Umbilical cord (tissue), 2 donors: ENCODE data around the gene AIG1. TPM values are rescaled to one million over a fixed set of nuclear protein-coding genes. Genes with fewer than 3 reads are reported as not detected.
"Not testable (repeated sequence)": the region's sequence is repeated elsewhere in the genome, so short reads cannot be mapped to it uniquely, and the experiment has no call there.

Experiments used
- DNase-seq: peaks from one replicate; pipeline ENCODE4 v3.0.0-alpha.2; 2015; ENCODE audit warnings: low spot score
- total RNA-seq: library from RNA; depleted of rRNA; stranded (reverse); fragments of >200 nt; gene quantifications from one replicate; pipeline ENCODE4 v1.2.3, GENCODE V29; 2014; ENCODE audit warnings: low replicate concordance; ENCODE audit not compliant: insufficient read depth

Gene AIG1
- total RNA-seq, 1 donor from 2014 or later: 14.2 TPM

DNA sequence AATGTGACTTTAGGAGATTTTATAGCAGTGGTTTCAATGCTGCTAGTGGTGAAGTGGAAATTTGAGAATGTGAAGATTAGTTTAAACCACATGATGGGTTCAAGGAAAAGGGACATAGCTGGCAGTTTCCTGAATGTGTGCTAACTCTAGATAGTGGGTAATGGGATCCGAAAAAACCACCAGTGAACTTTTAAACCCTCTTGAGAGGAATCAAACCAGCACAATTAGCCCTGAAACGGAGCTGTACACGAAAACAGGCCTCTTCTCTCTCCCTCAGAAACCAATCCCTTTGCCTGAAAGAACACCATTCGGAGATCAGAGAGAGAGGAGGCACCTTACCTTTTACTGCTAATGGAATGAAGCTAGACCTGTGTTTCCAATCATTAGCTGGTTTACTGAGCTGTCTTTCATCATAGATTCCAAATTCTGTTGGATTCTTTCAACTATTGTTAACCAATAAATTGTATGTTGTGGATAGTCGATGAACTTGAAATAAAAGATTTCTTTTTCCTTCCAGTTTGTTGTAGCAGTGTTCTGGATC is 103.9 kb downstream of the AIG1 start:
- DNase-seq: peak; percentile 8

DNA sequence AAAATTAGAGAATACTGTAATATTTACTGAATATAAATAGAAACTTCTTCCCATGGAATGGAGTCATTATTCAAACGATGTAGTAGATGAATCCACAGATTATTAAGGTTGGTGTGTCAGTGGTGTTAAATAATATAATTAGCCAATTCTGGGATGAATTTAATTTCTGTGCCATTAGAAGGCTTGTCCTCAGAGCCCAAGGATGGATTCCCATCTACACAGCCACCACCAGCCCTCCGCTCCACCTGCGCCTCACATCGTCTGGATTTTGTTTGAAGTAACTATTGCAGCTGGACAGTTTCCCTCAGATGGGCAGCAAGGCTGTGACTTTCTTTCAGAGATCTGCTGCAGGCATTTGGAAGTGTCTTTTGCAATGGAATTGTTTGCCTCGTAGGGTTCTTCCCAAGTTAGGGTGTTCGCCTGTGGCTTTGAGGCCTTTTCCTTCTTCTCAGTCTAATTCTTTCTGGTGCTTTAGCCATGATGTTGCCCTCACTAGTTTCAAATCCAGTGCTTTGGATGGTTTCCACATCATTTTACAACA is 104.7 kb downstream of the AIG1 start:
- no peak for DNase-seq

DNA sequence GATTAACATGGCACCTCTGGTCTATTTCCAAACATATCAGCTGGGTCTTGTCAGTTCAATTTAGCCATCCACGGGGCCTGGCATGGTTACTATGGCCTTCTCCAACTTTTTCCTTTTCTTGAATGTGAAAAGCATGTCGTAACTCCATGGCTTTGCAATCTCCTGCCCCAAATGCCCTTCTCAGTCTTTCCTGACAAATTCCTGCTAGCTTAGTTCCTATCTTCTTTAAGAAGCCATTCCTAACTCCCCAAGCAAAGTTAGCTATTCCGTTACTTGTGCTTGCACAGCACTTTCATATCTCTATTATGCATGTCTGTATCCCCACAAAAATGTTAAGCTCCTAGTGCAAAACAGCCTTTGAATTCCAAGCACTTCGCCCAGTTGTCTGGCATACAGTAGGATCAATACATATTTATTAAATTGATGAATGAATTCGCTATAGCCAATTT is 105.6 kb downstream of the AIG1 start:
- DNase-seq: no peak

DNA sequence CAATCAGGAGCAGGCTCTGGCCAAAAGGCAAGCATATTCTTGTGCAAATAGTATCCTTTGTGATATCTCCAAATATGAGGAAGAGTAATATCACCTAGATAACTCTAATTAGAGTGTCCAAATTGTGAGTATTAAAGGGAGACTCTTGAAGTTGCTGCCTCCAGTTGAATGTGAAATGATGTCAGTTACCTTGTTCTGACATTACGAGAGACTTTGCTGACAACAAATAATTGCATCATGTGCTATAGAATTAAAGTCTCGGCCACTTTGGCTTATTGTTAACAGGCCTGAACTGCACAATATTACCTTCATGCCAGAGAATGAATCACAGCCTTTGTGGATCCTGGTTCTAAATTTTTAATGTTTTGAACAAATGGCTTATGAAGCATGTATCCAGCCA is 106.5 kb downstream of the AIG1 start:
- DNase-seq: no peak

DNA sequence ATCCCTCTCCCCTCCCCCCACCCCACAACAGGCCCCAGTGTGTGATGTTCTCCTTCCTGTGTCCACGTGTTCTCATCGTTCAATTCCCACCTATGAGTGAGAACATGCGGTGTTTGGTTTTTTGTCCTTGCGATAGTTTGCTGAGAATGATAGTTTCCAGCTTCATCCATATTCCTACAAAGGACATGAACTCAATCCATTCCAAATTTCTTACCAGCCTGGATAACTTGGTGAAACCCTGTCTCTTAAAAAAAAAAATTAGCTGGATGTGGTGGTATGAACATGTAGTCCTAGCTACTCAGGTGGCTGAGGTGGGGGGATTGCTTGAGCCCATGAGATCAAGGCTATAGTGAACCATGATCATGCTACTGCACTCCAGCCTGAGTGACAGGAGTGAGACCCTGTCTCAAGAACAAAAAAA is 107.7 kb downstream of the AIG1 start:
- not testable (repeated sequence) for DNase-seq

DNA sequence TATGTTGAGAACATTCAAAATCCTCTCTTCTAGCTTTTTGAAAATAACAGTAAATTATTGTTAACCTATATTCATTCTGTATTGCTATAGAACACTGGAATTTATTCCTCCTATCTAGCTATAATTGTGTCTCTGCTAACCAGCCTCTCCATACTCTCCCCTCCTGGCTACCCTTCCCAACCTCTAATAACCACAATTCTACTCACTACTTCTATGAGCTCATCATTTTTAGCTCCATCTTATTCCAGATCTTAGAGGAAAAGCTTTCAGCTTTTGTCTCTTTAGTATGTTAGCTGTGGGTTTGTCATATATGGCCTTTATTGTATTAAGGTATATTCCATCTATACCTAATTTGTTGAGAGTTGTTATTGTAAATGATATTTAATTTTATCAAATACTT is 108.8 kb downstream of the AIG1 start:
- no peak for DNase-seq

DNA sequence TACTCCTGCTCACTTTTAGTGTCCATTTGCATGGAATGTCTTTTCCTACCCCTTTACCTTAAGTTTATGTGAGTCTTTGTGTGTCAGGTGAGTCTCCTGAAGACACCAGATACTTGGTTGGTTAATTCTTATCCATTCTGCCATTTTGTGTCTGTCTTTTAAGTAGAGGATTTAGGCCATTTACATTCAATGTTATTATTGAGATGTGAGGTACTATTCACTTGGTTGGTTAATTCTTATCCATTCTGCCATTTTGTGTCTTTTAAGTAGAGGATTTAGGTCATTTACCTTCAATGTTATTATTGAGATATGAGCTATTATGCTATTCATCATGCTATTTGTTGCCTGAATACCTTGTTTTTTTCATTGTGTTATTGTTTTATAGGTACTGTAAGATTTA is 113.8 kb downstream of the AIG1 start:
- DNase-seq: no peak

DNA sequence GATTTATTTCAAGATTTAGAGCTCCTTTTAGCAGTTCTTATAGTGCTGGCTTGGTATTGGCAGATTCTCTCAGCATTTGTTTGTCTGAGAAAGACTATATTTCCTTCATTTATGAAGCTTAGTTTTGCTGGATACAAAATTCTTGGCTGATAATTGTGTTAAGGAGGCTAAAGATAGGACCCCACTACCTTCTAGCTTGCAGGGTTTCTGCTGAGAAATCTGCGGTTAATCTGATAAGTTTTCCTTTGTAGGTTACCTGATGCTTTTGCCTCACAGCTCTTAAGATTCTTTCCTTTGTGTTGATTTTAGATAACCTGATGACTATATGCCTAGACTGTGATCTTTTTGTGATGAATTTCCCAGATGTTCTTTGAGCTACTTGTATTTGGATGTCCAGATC is 114.3 kb downstream of the AIG1 start:
- no peak for DNase-seq

DNA sequence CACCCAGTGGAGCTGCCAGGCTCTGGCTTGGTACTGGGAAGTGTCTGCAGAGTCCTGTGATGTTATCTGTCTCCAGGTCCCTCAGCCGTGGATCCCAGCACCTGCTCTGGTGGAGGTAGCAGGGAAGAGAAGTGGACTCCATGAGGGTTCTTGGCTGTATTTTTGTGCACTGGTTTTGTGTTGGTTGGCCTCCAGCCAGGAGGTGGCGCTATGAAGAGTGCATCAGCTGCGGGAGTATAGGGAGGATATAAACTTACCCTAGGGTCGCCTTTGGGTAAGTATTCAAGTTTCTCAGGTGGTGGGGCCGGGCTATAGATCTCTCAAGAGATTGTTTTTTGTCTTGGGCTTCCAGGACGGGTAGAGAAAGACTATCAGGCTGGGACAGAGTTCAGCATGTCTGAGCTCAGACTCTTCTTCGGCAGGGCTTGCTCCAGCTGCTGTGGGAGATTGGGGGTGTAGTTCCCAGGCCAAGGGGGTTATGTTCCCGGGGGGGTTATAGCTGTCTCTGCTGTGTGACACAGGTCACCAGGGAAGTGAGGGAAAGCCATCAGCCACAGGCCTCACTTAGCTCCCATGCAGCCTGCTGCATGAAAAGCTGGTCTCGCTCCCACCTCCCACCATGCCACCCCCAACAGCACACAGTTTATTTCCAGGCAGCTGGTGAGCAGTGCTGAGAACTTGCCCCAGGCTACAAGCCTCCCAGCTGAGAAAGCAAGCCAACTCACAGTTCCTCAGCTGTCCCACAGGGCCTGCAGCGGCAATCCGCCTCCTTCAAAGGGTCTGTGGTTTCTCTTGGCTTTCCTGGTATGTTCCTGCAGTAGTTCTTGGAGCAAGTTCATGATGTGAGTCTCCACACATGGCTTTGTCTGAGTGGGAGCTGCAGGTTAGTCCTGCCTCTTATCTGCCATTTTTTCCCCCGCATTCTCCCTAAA is 115.7 kb downstream of the AIG1 start:
- DNase-seq: no peak

DNA sequence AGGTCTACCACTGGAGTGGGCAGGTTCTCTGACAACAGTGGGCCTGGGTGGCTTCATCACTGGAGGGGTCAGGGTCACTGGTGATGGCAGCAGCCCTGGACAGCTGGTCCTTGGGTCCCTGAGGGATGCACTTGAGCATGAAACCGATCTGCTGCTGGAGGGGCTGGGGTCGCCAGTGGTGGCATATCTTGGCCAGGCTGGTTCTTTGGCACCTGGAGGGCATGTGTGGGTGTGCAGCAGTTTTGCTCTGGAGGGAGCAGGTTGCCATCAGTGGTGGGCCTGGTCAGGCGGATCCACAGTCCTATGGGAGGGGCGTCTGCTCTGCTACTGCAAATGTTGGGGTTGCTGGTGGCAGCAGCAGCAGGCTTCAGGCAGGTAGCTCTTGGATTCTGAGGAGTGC is 117.0 kb downstream of the AIG1 start:
- no peak for DNase-seq

DNA sequence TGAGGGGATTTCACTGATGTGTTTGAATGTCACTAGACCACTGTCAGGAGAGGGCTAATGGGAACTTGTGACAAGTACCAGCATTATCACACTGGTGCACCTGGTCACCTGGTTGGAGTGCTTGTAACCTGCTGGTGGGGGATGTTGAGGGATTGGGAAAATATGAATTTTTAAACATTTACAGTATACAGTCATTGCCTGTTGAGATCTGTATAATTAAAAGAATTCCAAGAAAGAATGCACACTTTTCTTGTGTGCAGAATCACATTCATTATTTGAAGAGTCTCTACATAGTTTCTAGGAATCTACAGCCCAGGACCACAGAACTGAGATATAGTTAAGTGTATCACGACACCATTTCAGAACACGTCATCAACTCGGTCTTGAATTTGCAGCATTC is 118.4 kb downstream of the AIG1 start:
- no peak for DNase-seq

DNA sequence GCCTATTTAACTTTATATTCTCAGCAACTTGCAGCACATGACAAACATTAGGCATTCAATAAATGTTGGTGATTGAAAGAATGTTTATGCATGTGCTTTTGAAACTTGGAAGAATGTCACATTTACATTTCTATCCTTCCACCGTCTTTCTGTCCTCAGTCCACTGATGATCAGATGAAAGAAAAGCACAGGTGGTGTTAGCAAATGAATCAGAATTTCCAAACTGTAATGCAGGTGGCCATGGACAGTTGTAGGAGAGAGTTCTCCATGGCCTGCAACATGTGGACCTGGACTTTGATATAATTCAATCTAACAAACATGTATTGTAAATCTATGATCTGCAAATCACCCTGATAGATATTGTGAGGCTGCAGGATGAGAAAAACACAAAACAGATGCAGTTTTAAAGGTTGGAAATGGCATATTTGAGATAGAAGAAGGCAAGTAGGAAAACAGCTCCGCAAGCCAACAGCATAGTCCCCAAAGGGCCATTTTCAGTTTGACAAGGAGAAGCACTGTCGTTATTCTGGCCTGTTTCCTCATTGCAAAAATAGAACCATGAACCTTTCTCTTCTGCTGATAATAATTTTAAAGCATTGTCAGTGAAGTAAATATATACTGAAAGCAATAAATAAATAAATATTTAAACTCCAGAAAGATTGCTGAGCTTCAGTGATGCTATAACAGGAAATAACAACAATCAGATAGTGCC is 119.4 kb downstream of the AIG1 start:
- no peak for DNase-seq

DNA sequence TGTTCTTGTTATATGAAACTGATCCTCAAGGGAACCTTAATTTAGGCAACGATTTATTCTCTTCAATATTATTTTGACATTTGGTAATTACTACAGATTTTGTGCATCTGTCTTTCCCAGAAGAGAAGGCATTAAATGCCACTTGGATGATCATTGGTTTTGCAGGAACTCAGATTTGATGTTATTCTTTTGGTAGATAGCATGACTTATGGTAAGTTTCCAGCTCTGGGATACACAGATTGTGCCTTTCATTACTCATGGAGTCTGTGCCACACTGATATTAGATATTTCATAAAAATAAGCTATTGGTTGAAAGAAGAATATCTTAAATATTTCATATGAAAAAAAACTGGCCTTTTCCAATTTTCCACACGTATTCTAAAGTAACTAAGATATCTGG is 120.1 kb downstream of the AIG1 start:
- DNase-seq: no peak

DNA sequence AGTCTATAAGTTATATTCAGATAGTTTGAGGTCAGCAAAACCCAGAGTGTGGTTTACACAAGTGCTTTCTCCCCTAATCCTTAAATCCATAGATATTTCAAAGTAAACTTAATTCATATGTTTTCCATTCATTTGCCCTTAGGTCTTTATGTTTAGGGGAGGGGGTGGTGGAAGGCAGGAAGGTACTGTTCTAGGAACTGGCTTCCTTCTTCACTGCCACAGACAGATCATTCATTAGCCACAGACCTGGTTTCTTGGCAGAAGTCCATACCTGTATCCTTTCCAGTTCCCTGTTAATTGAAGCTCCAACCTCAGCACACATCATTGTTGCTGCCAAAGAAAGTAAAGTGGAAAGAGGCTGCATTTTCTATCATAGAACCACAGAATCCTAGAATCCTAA is 123.0 kb downstream of the AIG1 start:
- no peak for DNase-seq

DNA sequence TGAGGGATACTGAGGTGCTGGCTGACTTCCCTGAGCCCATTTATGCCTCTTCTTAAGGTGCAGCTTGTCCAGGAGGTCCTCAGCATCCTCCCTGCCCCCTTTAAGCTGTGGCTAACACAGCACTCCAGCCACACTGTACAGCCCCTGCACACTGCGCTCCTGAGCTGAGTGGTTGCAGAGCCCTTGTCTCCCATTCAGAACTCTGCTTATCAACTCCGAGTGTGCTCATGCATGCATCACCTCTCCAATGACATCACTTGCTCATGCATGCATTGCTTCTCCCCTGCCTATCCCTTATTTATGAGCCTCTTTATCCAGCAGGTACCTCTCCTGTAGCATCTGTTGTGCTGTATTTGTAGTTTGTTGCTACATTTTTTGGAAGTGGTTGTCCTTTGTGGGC is 124.6 kb downstream of the AIG1 start:
- DNase-seq: no peak

DNA sequence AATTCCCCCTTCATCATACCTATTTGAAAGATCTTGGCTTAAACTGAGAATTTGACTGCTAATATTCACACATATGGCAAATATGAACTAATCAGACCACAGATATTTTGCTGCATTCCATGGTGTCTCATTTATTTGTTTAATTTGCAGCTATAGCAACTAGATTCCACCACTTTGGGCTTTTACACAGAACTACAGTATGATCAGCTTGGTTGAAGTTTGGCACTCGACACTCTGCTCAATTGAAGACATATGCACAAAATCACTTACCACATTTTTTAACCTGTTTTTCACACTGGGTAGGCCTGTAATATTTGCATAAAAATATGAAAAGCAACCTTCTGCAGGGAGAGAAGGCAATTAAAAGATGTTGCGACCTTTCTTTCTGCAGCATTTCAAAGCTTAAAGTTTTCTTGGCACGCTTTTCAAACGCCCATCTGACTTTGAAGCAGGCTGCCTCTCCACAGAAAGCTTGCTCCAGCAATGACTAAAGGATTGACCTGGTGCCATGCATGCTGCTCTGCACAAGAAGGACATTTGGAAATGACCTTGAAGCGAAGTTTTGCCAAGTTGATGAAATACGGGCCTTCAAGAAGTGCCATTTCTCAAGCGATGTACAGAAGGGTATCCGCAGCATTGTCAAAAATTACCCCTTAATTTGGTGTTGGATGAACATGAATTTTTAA is 126.7 kb downstream of the AIG1 start:
- no peak for DNase-seq

DNA sequence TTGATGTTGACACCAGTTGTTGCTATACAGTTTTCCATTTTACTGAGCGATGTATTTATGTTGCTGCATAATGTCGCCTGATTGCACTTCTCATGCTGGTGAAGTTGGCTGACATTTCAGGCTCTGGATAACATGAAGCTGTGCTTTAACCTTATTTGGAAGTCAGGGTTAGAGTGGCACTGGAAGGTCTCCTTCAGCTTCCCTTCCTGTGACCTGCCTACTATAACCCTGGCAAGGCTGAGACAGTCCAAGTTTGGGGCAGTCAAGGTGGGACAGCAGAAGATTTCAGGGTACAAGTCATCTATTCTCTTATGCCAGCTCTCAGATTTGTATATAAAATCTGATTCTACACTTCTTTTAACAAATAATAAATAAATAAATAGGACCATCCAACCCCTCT is 127.6 kb downstream of the AIG1 start:
- DNase-seq: no peak

DNA sequence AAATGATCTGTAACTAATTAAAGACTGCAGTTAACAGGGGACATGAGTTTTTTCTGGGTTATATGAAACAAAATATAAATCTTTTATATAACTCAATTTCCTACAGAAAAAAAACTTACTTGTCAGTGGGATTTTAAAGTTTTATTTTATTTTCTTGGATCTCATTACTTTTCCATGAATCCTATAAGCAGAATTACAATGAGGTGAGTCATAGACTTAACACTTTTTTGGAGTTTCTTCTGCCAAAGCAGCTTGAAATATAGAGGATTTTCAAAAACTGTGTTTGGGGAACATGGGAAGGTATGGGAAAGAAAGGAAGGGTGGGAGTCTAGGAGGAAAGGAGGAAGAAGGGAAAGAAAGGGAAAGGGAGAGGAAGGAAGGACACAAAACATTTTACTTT is 130.7 kb downstream of the AIG1 start:
- DNase-seq: no peak

DNA sequence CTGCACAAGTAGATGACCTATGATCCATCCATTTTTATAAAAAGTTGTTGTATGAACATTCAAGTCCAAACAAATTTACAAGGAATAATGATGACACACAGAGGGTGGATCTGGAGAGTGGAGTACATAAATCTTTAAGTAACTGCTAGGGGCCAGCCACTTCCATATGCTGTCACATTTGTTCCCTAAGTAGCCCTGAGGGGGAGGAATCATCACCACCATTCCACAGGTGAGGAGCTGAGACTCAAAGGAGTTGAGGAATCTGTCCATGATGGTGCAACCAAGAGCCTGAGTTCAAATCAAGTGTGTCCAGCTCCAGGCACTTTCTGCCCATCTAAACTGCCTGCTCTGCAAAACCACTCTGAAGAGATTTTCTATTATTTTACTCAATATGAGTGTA is 132.1 kb downstream of the AIG1 start:
- DNase-seq: no peak

DNA sequence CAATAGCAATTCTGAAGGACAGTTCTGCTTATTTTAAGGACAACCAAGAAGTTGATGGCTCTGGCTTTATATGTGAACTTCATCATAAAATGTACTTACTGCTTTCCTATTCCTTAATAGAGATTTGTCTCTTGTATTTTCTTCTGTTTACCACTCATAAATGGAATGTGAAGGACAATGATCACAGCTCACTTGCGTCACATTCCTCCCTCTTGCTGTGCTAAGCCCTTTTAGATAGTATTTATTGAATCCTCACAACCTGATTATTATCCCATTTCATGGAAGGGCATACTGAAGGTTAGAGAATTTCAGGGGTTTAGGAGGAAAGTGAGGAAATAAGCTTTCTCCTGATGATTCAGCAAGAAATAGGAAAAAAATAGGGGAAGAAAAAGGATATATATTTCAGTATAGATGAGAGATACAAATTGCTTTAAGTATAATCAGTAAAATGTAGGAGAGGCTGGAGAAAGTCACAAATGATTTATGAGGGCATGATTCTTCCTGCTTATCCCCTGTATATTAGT is 132.9 kb downstream of the AIG1 start:
- DNase-seq: no peak

DNA sequence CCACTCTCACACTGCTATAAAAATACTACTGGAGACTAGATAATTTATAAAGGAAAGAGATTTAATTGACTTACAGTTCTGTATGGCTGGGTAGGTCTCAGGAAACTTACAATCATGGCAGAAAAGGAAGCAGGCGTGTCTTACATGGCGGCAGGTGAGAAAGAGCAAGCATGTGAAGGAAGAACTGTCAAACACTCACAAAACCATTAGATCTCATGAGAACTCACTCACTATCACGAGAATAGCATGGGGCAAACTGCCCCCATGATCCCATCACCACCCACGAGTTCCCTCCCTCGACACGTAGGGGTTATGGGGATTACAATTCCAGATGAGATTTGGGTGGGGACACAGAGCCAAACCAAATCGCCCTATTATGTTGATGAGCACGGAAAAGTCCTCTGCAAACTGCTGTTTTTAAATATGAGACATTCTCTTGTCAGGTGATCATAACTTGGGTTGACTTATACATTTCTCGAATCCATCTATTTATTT is 133.5 kb downstream of the AIG1 start:
- DNase-seq: no peak
